SIG-M5 treated with dmso at 0.1 percent for 504 hours (cell line): ENCODE data around the gene POLDIP3.

Source experiments
- DNase-seq: peaks from one replicate; lab custom pipeline; 2025; ENCODE audit not compliant: unreplicated experiment; lab: John Stamatoyannopoulos, UW

Gene POLDIP3

DNA sequence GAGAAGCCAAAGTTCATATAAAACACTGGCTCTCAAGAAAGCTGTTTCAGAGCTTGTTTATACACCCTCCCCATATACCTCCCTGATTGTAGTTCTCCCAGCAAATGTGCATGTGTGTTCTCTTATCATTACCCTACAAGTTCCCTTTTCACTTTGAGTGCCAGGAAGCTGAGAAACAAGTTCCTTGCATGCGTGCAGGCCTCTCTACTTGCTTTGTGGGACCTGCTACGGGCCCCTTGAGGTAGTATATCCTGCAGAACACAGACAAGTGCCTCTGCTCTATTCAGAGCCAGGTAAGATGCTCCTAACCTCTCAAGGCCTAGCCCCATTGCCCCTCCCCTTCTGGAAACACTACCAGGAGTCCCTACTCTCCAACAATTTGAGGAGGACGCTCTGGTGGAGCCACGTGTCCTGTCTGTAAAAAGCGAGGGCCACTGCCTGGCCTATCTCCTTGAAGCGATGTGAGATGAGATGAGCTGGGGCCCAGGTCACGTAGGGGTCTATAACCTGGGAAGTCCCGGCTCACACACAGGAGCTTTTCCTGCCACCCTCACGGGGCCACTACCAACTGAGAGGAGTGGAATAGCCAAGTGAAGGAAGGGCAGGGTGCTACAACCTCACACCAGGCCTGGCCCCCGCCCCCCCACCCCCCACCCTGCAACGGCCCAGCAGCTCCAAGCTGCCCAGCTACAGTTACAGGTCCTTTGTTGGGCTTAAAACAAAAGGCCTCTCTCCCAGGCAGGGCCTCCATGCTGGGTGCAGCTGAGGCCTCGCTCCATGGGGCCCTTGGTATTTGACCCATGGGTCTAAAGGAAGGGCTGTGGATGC lies 28.3 kb upstream of the POLDIP3 start:
- peak; percentile 39 for DNase-seq

DNA sequence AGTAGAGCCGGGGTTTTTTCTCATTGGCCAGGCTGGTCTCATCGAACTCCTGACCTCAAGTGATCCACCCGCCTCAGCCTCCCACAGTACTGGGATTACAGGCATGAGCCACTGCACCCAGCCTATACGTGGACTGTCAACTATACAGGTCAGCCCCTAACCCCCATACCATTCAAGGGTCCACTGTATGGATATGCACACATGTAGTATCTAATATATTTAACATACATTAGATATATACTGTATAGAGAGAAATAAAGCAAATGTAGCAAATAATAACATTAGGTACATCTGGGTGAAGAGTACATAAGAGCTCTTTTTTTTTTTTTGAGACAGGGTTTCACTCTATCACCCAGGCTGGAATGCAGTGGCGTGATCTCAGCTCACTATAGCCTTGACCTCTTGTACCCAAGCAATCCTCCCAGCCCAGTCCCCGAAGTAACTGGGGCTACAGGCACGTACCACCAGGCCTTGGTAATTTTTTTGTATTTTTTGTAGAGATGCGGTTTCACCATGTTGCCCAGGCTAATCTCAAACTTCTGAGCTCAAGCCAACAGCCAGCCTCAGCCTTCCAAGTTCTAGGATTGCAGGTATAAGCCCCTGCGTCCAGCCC lies 27.2 kb upstream of the POLDIP3 start:
- DNase-seq: no peak

DNA sequence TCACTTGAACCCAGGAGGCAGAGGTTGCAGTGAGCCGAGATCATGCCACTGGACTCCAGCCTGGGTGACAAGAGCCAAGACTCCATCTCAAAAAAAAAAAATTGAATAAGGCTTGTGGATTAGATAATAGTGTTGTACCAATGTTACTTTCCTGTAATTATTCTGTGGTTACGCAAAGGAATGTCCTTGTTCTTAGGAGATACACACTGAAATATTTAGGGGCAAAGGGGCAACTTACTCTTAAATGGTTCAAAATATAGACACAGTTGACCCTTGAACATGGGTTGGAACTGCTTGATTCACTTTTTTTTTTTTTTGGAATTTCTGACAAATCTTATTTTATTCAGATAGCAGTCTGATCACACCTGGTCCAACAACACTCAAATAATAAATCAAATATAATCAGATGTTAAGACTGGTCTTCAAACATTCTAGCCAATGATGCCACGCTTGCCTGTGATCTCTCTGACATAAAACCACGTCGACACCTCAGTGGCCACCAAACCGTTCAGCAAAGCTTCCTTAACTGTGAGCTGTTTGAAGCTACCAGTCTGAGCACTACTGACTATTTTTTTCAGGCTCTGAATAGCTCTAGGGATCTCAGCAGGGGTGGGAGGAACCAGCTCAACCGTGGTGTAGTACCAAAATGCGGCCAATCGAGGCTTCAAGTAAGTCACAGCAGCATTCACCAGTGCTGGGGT lies 25.0 kb upstream of the POLDIP3 start:
- DNase-seq: no peak

DNA sequence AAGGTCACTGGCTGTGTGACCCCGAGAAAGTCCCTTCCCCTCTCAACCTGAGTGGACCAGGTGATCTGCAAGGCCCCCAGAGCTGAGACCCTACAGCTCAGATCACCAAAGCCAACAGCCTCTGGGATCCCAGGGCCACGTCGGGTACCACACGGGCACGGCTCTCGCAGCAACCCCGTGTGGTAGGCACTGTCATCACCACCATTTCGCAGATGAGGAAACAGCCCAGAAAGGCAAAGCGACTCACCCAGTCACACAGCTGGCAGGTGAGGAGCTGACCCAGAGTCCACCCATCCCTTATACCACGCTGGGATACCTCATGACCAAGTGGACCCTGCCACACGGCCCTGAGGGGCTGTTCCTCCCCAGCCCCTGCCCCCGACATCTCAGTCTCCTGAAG lies 22.9 kb upstream of the POLDIP3 start:
- no peak for DNase-seq

DNA sequence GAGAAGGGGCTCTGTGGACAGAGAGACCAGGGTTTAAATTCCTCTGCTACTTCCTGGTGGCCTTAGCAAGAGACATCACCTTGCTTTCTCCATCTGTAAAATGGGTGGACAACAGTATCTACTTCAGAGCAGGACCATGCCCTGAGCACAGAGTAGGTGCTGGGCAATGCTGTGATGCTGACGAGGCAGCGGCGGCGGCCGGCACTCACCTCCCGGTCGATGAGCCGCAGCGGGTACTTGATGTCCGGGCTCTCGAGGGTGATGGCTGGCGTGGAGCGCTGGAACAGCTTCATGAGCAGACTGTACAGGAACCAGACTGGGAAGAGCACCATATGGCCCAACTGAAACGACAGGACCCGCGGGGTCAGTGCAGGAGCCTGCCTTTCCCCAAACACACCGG lies 21.8 kb upstream of the POLDIP3 start:
- DNase-seq: no peak

DNA sequence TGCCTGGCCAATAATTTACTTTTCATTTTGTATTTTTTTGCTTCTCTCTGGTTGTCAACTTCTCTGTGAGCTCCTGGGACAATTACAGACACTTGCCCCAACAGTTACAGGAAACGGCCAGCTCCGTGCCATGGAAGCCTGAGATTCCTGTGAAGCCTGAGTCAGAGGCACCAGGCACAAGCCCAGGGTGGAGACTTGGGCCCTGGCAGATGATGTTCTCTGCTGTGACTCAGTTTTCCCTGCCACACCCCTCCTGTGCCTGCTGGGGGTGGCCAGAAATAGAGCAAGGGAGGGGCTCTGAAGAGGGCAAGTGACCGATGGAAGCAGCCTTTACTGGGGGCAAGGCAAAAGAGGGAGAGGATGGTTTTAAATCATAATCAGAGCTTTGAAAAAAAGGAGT lies 20.8 kb upstream of the POLDIP3 start:
- no peak for DNase-seq

DNA sequence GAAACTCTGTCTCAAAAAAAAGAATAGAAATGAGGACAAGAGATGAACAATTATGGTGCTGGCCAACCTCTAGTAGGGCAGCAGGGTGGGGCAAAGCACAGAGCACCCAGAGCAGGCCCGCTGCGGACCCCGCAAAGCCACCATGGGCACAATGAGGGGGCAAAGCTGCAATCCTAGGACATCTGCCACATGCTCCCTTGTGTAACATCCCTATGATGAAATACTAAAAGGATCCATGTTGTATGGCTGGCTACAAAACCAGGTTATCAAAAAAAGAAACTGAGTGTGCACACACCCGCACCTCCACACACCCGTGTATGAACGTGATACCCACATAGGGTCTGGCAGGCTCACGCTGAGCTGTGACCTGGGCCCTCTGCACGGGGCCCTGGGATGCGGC lies 18.3 kb upstream of the POLDIP3 start:
- no peak for DNase-seq

DNA sequence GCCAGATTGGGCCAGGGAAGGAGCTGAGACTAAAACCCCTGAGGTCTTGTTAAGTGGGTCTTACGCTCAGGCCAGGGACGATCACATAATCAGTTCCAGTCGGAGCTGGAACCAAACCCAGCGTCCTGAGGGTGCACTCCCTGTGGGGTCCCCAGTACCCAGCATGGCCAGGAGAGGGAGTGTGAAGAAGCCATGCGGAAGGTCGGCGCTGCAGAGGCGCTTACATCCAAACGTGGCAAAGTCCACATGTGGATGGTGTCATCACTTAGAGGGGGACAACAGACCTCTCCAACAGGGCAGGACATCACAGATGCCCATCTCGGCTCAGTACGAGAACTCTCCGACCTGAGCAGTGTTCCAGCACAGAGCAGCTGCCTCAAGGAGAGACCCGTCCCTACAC lies 17.4 kb upstream of the POLDIP3 start:
- no peak for DNase-seq

DNA sequence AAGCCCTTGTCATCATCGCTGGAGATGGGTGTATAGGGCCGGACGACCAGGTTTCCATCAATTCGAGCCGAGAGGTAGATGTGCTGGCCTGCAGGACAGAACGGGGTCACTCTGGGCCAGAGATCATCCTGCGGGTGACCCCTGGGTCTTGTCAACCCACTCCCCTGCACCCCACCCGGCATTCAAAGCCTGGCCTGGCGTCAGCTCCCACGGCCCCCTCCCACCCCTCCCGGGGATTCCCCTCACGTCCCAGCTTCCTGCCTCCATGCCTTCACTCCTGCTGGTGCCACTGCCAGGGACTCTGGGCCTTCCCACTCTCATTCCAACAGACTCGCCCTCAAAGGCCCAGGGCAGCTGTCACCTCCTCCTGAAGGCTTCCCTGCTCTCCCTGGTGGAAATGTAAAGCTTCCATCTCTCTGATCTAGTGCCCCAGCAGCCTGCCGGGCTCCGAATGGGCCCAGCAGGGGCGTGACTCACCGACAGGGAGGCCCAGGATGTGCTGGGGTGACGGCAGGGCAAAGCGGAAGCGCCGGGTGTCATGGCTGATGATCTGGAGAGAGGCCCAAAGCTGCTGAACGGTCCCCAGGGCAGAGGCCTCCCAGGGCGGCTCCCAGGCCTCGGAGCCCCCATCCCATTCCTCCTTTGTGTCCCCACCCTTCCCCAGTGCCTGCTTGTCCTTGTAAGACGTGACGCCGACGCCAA lies 16.4 kb upstream of the POLDIP3 start:
- DNase-seq: no peak

DNA sequence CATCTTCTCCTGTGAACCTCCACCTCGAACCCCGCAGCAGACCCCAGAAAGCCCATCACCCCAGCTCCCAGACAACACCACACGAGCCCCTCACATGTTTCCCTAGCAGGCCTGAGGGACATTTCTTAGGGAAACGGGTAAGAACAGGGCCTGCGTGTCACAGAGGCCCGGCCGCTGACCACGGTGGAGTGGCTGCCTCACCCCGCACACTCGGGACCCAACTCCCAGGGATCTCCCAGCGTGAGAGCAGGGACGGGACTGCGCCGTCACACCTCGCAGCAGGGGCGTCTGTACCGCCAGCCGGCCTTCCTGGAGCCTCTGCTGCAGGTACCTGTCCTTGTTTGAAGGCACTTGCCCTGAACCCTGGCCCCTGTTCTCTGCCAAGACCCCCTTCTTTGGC lies 15.5 kb upstream of the POLDIP3 start:
- DNase-seq: no peak

DNA sequence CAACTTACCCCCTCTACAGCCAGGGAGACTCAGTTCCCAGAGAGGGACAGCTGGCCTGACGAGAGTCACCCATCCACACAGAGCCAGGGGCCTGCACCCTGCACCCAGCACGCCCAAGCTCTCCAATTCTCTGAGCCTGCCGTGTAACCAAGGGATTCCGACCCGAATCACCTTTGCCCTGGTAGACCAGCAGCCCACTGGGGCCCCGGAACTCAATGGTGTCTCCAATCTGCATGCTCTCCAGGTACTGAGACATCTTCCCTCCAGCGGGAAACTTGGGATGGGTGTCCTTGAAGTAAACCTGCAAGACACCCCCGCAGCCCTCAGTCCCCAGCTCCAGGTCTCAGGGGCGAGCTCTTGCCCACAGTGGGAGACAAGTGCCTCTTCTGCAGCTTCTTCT lies 13.3 kb upstream of the POLDIP3 start:
- no peak for DNase-seq

DNA sequence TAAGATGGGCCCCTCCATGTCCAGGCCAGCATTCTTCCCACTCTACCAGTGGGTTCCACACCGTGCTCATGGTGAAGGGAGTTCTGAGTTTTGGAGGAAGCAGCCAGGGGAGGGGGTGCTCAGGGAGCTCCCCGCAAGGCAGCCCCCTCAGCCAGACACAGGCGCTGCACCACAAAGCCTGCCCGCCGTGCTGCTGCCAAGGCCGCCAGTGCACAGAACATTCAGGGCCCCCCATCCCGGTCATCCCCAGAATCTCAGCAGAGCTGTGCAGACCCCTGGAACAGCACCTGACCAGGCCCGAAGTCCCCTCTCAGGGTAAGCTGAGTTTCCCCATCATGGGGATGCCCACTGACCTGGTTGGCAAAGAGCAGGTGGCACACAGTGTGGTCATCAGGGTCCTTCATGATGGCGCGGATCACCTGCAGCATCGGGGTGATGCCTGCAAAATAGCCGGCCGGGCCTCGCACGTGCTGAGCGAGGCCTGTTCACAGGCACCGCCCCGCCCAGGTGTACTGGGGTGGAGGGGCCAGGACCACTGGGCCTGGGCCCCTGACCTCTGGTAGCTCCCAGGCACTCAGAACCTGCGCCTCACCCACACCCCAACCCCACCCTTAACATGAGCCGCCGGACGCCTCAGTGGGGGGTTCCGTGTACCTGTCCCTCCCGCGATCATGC lies 12.4 kb upstream of the POLDIP3 start:
- no peak for DNase-seq

DNA sequence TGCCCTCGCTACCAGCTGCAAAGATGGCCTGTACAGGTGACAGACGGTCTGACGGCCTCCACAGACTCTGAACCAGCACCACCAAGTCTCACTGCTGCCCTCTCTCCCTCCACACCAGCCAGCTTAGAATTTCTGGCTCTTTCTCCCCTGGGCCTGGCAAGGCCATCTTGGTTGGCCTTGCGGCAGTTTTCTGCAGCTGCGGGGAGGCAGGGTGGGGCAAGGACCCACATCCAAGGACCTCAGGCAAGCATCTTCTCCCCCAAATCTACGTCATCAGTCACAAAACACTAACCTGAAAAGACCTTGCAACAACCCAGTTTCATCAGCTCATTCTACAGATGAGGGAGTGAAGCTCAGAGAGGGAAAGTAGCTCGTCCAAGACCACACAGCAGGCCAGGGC lies 11.7 kb upstream of the POLDIP3 start:
- DNase-seq: no peak

DNA sequence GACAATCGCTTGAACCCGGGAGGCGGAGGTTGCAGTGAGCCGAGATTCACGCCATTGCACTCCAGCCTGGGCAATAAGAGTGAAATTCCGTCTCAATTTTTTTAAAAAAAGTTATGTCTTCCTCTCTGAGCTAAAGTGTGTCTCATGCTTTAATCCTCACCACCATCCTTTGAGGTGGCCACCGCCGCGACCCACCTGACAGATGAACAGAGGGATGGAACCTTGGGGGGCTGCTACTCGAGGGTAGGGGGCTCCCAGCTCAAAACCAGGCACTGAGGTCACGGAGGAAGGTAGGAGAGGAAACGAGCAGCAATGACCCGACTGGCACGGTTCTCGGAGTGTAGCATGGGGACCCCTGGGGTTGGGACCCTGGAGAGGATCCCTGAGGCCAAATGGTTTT lies 10.7 kb upstream of the POLDIP3 start:
- DNase-seq: no peak

DNA sequence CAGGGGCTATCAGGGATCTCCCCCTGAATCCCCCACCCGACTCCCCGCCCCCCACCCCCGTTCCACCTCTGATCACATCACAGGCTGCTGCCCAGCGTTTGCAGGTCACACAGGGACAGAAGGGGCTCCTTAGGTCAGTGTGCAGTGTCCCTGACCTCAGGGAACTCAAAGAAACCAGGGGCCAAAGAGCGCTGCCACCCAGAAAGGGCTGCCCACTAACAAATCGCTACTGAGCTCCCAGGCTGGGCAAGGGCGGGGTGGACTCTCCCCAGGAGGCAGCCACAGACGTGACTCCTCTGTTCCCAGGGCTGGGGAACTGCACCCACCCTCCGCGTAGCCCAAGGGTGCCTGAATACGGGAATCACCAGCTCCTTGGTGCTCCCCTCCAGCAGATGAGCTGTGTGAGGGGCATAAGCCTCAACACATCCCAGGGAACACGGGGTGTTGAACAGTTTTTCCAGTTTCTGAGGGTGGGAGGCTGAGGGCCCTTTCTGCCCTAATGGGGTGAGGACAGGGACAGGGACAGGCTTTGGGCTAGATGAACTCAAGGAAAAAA lies 9.9 kb upstream of the POLDIP3 start:
- no peak for DNase-seq

DNA sequence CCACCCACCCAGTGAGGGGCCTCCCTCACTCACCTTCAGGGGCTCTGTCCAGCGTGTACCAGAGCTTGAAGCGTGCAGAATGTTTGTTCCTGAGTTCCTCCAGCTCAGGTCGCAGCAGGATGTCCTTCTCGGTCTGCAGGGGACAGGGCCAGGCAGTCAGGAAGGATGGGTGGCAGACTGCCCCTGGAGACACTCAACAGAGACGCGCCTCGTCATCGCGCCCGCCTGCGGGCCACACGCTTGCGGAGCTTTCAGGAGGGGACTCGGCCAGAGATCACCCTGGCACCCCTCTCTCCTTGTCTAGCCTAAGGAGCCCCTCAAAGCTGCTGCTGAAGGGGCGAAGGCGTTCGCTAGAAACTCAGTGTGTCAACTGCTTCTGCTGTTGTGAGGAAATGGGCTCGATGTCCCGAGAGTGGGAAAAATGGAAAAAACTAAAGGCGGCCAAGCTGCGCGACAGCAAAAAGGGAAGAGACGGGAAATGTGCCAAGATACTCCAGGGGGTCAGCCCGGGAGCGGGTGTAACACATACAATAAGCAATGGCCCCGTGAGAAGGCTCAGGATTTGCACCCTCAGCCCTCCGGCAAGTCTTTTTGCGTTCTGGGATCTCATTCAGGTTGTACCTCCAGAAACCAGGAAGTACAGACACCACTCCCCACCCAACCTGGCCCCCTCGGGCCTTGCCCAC lies 9.2 kb upstream of the POLDIP3 start:
- no peak for DNase-seq

DNA sequence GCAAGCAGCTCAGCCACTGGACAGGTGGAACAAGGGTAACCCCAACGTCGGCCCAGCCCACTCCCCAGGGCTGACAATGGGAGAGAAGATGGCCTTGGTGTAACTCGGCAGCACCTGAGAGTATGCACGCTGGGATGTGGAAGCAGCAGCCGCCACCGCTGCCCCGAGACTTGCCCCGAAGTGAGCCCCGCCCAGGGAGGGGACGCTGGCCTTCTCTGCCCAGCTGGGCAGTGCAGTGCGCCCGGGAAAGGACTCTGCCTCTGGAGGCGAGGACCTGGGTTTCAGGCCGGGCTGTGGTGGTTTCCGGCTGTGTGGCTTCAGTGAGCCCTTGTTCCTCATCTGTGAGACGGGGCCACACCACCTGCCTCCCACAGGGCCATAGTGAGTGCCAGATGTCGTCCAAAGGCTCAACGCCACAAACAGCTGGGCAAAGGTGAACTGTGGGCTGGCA lies 8.6 kb upstream of the POLDIP3 start:
- DNase-seq: no peak

DNA sequence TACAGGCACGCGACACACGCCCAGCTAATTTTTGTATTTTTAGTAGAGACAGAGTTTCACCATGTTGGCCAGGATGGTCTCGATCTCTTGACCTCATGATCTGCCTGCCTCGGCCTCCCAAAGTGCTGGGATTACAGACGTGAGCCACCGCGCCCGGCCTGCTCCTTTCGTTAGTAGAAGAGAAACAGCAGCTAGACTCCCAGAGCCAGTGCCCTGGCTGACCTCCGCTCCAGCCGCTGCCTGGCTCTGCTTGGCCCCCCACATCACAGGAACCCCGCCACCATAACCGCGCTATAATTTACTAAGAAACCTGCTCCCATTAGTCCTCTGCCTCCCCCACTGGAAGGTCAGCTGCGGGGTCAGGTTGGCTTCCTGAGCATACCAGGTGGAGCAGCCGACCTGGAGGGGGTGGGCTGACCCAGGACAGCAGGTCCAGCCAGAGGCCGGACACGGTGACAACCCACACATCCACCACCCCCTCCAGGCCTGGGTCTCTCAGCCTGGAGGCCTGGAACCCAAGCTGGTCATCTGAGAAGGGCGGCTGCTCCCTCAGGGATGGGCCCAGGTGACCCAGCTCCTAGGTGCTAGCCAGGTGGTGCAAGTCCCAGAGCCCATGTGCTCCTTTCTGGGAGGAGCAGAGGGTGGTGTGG lies 7.5 kb upstream of the POLDIP3 start:
- DNase-seq: no peak

DNA sequence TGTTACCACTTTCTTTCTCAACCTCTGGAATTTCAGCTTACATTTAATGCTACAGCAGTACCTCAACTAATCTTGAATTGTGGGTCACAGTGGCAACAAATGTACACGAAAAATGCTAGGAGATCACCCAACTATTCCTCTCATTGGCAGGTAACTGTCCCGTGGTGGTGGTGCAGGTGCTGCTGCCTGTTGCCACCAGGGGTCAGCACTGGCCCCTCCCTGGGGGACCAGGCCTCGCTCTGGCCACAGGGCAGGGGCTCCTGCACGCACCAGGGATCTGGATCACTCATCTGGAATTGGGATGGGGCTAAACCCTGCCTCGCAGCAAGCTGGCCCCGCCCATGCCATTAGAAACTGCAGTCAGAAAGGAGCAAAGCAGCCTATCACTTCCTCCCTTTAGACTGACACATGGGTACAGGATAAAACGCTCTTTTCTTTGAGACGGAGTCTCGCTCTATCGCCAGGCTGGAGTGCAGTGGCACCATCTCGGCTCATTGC lies 6.9 kb upstream of the POLDIP3 start:
- no peak for DNase-seq
